GM18868 (cell line): ENCODE measurements around the gene MYPOP.
A peak's percentile ranks its signal among the peaks of the same experiment; 100 is the strongest.
"Not testable (repeated sequence)": the region's sequence is repeated elsewhere in the genome, so short reads cannot be mapped to it uniquely, and the experiment has no call there.

Experiments
- ATAC-seq: cut with Tn5 transposase; IDR thresholded peaks from one replicate; pipeline ENCODE4 v1.9.1; 2021; ENCODE audit warnings: mild to moderate bottlenecking, moderate library complexity; ENCODE audit not compliant: unreplicated experiment

MYPOP gene

DNA sequence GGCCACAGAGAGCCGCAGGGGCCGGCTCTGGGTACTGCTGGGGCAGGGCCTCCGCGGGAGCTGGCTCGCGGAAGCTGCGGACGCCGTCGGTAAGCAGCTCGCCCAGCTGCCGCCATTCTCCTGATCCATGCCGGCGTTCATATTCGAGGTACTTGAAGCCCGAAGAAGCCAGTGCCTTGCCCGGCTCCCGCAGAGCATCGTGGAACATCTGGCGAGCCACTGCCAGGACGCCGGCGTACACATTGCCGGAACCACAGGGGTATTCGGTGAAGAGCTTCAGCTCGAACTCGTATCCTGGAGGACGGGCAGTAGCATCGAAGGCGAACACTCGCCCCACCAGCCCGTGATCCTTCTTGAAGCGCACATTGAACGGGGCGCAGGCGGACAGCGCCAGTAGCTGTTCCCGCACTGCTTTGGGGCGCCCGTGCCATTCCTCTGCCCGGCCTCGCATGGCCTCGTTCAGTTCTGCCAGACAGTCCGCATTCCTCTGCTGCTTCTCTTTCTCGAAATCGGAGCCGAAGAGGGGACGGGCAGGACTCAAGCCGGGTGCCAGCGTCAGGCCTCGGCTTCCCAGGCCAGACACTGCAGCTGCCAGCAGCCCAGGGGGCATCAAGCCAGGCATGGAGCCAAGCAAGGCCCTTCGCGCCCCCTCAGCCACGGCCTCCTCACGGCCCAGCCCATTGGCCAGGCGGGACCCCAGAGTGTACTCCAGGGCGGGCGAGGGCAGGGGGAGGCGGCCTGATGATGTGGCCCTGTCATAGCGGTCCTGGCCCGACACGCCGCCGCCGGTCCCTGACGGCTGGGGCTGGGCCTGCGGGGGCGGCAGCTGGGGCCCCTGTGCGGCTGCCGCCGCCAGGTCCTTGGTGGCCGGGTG lies 17.5 kb downstream of the MYPOP start:
- ATAC-seq: peak; percentile 13

DNA sequence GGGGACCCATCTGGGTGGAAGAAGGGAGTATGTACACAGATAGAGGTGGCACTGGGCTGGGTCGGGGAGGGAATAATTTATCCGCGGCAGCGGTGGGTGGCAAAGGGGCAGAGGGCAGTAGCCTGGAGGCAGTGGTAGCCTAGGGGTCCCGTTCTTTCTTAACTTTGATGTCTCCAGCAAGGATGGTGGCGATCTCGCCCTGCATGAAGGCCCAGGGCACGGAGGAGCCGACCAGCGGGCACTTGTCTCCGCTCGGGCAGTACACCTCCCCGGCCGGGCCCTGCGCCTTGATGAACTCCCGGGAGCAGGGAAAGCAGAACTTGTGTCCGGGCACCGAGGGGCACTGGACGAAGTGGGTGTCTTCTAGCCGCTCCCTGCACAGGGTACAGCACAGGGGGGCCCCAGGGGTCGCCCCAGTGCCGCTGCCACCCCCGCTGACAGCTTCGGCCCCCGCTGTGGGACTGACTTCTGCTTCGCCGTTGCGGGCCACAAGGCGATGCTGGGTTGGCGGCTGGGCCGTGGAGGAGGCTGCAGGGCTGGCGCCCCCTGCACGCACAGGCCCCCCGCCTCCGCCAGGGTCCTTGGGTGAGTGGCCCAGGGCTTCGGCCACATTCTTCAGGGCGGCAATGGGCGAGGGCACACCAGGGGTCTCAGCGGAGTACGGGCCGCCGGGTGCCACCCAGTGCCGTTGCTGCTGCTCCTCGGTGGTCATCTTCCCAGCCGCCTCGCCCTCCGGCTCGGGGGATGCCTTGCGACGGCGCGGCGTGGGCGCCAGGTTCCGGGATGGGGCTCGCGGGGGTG lies 18.3 kb downstream of the MYPOP start:
- no peak for ATAC-seq

GRCh38 chr19:45883586-45883880 lies 18.9 kb downstream of the MYPOP start:
- no peak for ATAC-seq

GRCh38 chr19:45882652-45883585 lies 19.5 kb downstream of the MYPOP start:
- no peak for ATAC-seq

GRCh38 chr19:45881909-45882528 lies 20.4 kb downstream of the MYPOP start:
- no peak for ATAC-seq

GRCh38 chr19:45881082-45881908 lies 21.1 kb downstream of the MYPOP start:
- ATAC-seq: no peak

DNA sequence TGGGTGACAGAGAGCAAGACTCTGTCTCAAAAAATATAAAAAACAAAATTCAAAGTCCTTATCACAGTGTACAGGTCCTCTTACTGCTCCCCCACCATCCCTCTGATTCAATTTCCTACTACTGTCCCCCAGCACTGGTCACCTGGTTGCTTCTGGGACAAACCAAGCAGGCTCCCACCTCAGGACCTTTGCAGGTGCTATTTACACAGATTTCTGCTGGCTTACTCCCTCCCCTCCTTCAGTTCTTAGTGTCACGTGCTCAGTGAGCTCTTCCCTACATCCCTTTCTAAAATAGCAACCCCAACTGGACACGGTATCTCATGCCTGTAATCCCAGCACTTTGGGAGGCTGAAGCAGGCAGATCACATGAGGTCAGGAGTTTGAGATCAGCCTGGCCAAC lies 22.4 kb downstream of the MYPOP start:
- no peak for ATAC-seq

- no peak for ATAC-seq
Measured at GRCh38 chr19:45879055-45879454, 23.4 kb downstream of the MYPOP start.

DNA sequence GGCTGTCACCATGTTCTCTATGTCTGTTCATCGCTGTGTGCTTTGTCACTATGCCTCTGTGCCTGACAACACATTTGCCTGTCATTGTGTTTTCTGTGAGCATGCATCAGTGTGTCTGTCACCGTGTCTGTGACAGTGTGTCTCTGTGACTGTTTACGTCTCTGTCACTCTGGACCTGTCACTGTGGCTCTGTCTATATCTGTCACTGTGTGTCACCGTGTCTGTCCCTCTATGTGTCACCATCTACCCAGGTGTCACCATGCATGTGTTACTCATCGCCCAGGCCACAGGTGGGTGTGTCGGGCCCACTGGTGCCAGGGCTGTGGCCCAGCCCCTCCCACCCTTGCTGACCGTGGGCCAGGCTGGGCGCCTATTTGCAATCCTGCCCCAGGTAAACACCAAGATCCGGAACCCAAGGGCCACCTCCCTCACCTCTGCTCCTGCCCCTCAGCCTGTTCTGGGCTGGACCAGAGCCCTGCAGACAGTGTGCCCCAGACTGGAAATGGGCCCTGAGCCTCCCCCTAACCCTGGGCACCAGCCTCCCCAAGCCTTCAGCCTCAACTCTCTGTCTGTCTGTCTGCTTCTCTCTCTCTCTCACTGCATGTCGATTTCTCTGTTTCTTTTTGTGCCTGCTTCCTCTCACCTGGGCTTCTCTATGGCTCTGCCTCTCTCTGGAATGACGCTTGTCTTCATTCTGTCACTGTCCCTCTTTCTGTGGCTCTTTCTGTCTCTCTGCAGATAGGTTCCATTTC lies 24.2 kb downstream of the MYPOP start:
- ATAC-seq: no peak

- no peak for ATAC-seq
Measured at GRCh38 chr19:45876411-45877197, 25.8 kb downstream of the MYPOP start.

- no peak for ATAC-seq
Measured at GRCh38 chr19:45876161-45876410, 26.3 kb downstream of the MYPOP start.

GRCh38 chr19:45874620-45874966 lies 27.8 kb downstream of the MYPOP start:
- ATAC-seq: no peak

GRCh38 chr19:45873219-45873772 lies 29.1 kb downstream of the MYPOP start:
- no peak for ATAC-seq

DNA sequence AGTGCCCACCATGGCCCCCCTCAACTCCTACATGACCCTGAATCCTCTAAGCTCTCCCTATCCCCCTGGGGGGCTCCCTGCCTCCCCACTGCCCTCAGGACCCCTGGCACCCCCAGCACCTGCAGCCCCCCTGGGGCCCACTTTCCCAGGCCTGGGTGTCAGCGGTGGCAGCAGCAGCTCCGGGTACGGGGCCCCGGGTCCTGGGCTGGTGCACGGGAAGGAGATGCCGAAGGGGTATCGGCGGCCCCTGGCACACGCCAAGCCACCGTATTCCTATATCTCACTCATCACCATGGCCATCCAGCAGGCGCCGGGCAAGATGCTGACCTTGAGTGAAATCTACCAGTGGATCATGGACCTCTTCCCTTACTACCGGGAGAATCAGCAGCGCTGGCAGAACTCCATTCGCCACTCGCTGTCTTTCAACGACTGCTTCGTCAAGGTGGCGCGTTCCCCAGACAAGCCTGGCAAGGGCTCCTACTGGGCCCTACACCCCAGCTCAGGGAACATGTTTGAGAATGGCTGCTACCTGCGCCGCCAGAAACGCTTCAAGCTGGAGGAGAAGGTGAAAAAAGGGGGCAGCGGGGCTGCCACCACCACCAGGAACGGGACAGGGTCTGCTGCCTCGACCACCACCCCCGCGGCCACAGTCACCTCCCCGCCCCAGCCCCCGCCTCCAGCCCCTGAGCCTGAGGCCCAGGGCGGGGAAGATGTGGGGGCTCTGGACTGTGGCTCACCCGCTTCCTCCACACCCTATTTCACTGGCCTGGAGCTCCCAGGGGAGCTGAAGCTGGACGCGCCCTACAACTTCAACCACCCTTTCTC lies 30.1 kb downstream of the MYPOP start:
- ATAC-seq: no peak

DNA sequence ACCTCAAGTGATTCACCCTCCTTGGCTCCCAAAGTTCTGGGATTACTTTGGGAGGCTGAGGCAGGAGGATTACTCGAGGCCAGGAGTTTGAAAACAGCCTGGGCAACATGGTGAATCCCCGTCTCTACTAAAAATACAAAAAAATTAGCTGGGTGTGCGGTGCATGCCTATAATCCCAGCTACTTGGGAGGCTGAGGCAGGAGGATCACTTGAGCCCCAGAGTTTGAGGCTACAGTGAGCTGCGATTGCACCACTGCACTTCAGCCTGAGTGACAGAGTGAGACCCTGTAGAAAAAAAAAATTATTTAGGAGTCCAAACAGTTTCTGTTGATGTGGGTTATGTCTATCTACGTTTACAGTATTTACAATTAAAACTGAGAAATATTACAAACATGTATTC lies 31.6 kb downstream of the MYPOP start:
- no peak for ATAC-seq

- ATAC-seq: not testable (repeated sequence)
Measured at GRCh38 chr19:45867241-45867640, 35.2 kb downstream of the MYPOP start.

- no peak for ATAC-seq
Measured at GRCh38 chr19:45866400-45867176, 35.8 kb downstream of the MYPOP start.
